Liver (tissue), 3 donors: ENCODE results near the gene JMJD7.

Experiments
- CTCF ChIP-seq: fragments of 150-350 bp; IDR thresholded peaks from 2 replicates; pipeline ENCODE4 v1.5.1; 2017; ENCODE audit warnings: improper control_type of control experiment, low read depth, low read length; ENCODE audit not compliant: missing input control
- GABPA ChIP-seq, 2 donors: IDR thresholded peaks in 1 of 2; conservative IDR thresholded peaks in 1 of 2; 2 replicates each; pipeline ENCODE4 v1.6.1; 2016; ENCODE audit warnings: antibody characterized with exemption in 2 of 2, mild to moderate bottlenecking in 1 of 2, moderate library complexity in 1 of 2
- YY1 ChIP-seq: IDR thresholded peaks from 2 replicates; pipeline ENCODE4 v1.6.1; 2016; ENCODE audit warnings: antibody characterized with exemption, mild to moderate bottlenecking
- donor health status: healthy.
- donor health status: healthy.

GRCh38 chr15:41816788-41817187 is 11.1 kb upstream of the JMJD7 start:
- no peak for TF ChIP-seq CTCF
- no peak for TF ChIP-seq YY1
- no peak for TF ChIP-seq GABPA (IDR thresholded peaks at IDR 0.05 in 1 of 2, conservative IDR thresholded peaks at IDR 0.05 in 1 of 2)
